ENCODE results near the gene CHURC1. TPM values are rescaled to one million over a fixed set of nuclear protein-coding genes. Genes with fewer than 3 reads are reported as not detected.

Gene CHURC1
- total and polyA plus RNA-seq, 4 donors: 37.2 to 62.6 (median 46.9) TPM

DNA sequence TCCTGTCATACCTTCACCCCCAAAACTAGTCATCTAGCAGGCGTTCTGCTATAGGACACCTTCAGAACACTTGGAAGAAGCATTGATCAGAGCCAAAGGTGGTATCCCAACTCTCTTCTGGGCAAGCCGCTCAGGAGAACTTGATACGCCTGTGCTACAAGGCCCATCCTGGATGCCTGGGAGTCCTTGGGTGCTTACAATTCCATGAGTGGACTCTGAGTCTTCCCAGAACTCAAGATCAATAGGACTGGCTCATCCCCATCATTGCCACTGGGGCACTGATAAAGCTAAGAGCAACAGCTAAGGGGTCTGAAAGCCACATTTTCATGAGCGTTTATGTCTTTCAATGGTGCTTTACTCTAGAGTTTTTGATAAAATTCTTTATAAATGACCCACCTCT, 36.4 kb upstream of the CHURC1 start:
- H3K27me3 ChIP-seq (ENCODE audit: control insufficient read depth in 3 of 3, insufficient read depth in 3 of 3, low read length in 2 of 3): peaks cover 3 to 57% (median 50%) of the 10 kb centered on the region in 3 donors

DNA sequence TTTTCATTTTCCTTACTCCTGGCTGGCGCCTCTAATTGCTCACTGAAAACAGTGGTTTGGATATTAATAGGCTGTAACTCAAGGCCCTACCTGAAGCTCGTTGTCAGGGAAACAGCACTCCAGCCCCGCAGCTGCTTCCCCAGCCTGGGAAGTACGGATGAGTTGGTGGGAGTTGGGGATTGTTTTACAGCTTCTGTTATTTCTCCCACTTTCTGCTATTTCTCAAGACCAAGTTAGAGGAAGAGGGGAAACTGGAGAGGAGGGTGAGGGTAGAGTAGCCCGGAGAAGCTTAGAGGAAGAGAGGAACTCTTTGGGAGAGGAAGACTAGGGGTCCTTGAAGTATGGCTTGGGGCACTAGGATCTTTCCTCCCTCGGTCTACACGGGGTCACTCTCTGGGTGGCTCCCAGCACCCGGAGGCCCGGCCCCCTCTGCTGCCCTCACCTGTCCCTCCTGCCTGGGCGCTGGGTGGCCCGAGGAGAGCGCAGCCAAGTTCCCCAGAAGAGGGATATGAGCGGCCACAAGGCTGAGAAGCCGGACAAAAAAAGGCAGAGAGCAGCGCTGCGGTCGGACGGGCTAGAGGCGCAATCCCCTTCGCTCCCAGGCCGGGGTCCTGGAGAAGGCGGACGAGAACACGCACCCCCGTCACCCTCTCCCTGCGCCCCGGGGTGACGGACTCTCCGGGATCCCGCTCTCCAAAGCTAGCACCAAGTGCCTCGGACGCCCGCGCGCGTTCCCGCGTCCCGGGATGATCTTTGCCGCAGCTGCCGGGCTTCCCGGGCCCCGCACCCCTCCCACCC, 35.2 kb upstream of the CHURC1 start:
- TF ChIP-seq, protein P1, sequence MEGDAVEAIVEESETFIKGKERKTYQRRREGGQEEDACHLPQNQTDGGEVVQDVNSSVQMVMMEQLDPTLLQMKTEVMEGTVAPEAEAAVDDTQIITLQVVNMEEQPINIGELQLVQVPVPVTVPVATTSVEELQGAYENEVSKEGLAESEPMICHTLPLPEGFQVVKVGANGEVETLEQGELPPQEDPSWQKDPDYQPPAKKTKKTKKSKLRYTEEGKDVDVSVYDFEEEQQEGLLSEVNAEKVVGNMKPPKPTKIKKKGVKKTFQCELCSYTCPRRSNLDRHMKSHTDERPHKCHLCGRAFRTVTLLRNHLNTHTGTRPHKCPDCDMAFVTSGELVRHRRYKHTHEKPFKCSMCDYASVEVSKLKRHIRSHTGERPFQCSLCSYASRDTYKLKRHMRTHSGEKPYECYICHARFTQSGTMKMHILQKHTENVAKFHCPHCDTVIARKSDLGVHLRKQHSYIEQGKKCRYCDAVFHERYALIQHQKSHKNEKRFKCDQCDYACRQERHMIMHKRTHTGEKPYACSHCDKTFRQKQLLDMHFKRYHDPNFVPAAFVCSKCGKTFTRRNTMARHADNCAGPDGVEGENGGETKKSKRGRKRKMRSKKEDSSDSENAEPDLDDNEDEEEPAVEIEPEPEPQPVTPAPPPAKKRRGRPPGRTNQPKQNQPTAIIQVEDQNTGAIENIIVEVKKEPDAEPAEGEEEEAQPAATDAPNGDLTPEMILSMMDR (IDR thresholded peaks at IDR 0.05; ENCODE audit: control extremely low read depth, extremely low read depth): no peak
- H3K9ac ChIP-seq (ENCODE audit: insufficient read depth in 1 of 2, low read length in 2 of 2): no peak overlapping the region
- no peak overlapping the region for H3K4me3 ChIP-seq
- 6 to 7% methylated on average over 42 to 43 of the region's 43 CpGs for WGBS, 2 donors
- peak overlapping the region in 1 of 2 donors; percentile 84 for H3K27ac ChIP-seq (ENCODE audit: low read depth in 1 of 2, low read length in 1 of 2)
- peaks cover 3 to 64% (median 59%) of the 10 kb centered on the region in 3 donors for H3K27me3 ChIP-seq (ENCODE audit: control insufficient read depth in 3 of 3, insufficient read depth in 3 of 3, low read length in 2 of 3)
- no peak for ATAC-seq (ENCODE audit: insufficient read depth, low FRiP score)
- no peaks in the 10 kb centered on the region for H3K9me3 ChIP-seq (ENCODE audit: control insufficient read depth in 4 of 4, insufficient read depth in 3 of 4, low read length in 3 of 4)
- no peaks in the 10 kb centered on the region for H3K36me3 ChIP-seq (ENCODE audit: control insufficient read depth in 4 of 4, insufficient read depth in 4 of 4, low read length in 4 of 4)
- peak in 2 of 3 donors; percentile 4 to 28 for DNase-seq
- H3K4me1 ChIP-seq (ENCODE audit: control insufficient read depth in 5 of 5, insufficient read depth in 5 of 5, low read length in 5 of 5): peaks cover 0 to 12% (median 4%) of the 10 kb centered on the region in 5 donors

More for the DNA sequence above, 36.4 kb upstream of the CHURC1 start:
- no peak for DNase-seq
- no peak overlapping the region for H3K4me3 ChIP-seq
- H3K4me1 ChIP-seq (ENCODE audit: control insufficient read depth in 5 of 5, insufficient read depth in 5 of 5, low read length in 5 of 5): peaks cover 0 to 12% (median 4%) of the 10 kb centered on the region in 5 donors
- 81 to 92% methylated on average over 4 of the region's 4 CpGs for WGBS, 2 donors
- TF ChIP-seq, protein P1 (IDR thresholded peaks at IDR 0.05; ENCODE audit: control extremely low read depth, extremely low read depth): no peak
- no peaks in the 10 kb centered on the region for H3K36me3 ChIP-seq (ENCODE audit: control insufficient read depth in 4 of 4, insufficient read depth in 4 of 4, low read length in 4 of 4)
- no peak overlapping the region for H3K9ac ChIP-seq (ENCODE audit: insufficient read depth in 1 of 2, low read length in 2 of 2)
- H3K9me3 ChIP-seq (ENCODE audit: control insufficient read depth in 4 of 4, insufficient read depth in 3 of 4, low read length in 3 of 4): no peaks in the 10 kb centered on the region
- ATAC-seq (ENCODE audit: insufficient read depth, low FRiP score): no peak
- H3K27ac ChIP-seq (ENCODE audit: low read depth in 1 of 2, low read length in 1 of 2): no peak overlapping the region

DNA sequence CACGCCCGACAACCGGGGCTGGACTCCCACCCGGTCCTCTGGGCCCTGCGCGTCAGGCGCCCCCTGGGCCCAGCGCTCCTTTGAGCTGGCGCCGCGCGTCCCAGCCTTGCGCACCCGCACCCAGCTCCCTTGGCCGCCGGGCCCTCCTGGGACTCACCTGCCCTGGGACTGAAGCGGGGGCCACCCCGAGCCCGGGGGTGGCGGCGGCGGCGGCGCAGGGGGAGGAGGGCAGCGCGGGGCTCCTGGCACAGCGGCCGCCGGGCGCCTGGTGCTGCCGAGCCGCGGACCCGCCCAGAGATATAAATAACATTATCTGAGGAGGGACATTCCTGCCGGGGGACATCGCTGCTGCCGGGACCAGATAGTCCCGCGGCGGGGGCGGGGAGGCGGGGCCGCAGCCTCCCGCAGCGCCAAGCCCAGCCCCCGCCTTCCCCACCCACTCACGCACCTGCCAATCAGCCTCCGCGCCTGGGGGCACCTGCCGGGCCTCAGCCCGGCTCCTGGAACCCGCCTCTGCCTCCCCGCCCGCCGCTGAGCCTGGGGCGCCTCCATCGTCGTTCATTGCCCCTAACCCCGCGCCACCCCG, 34.5 kb upstream of the CHURC1 start, which contains the start of gene SPTB:
Gene SPTB (minus strand): TSS at position 273 of the 586 bp plus-strand sequence. CDS start 56,813 bp downstream, outside the sequence.
- Histone ChIP-seq H3K36me3 (ENCODE audit: control insufficient read depth in 4 of 4, insufficient read depth in 4 of 4, low read length in 4 of 4) (no peaks in the 10 kb centered on the region), H3K27ac (ENCODE audit: low read depth in 1 of 2, low read length in 1 of 2) (peak within 1 kb of the TSS in 1 of 2 donors; percentile 84), H3K27me3 (ENCODE audit: control insufficient read depth in 3 of 3, insufficient read depth in 3 of 3, low read length in 2 of 3) (peaks cover 3 to 66% (median 56%) of the 10 kb centered on the region in 3 donors), H3K4me1 (ENCODE audit: control insufficient read depth in 5 of 5, insufficient read depth in 5 of 5, low read length in 5 of 5) (peaks cover 0 to 12% (median 4%) of the 10 kb centered on the region in 5 donors), H3K9me3 (ENCODE audit: control insufficient read depth in 4 of 4, insufficient read depth in 3 of 4, low read length in 3 of 4) (no peaks in the 10 kb centered on the region), H3K4me3 (peak within 1 kb of the TSS; percentile 35), H3K9ac (ENCODE audit: insufficient read depth in 1 of 2, low read length in 2 of 2) (no peak within 1 kb of the TSS)
- DNase-seq: peak in 2 of 3 donors; percentile 15 to 34
- 0 to 2% methylated on average over 44 to 61 of the region's 61 CpGs for WGBS, 2 donors
- ATAC-seq (ENCODE audit: insufficient read depth, low FRiP score): peak; percentile 67
- TF ChIP-seq, protein P1 (IDR thresholded peaks at IDR 0.05; ENCODE audit: control extremely low read depth, extremely low read depth): no peak

Data from lung (tissue), 12 donors.